Measurements from ENCODE around the gene SLC12A3.

- TF ChIP-seq CTCF (IDR thresholded peaks at IDR 0.05) (no peak), POLR2A (IDR thresholded peaks at IDR 0.05) (no peak)
Observed at GRCh38 chr16:56886296-56886695, 21.3 kb downstream of the SLC12A3 start.

All from adrenal gland (tissue), 5 donors.